Neural crest cell (in vitro differentiated cells): ENCODE measurements around the gene PXT1. TPM values are rescaled to one million over a fixed set of nuclear protein-coding genes. Genes with fewer than 3 reads are reported as not detected.

ENCODE experiments used
- DNase-seq: peaks from one replicate; pipeline ENCODE4 v3.0.0; 2021; ENCODE audit warnings: low read depth, mixed read lengths, low spot score
- H3K27ac Mint-ChIP-seq: one replicate; pipeline ENCODE4 v1.8.0; 2021; ENCODE audit warnings: mild to moderate bottlenecking, mixed read lengths; ENCODE audit not compliant: unreplicated experiment
- H3K27me3 Mint-ChIP-seq: 2 replicates; pipeline ENCODE4 v1.8.0; 2021; ENCODE audit warnings: low read depth, mild to moderate bottlenecking, mixed read lengths
- H3K36me3 Mint-ChIP-seq: 2 replicates; pipeline ENCODE4 v1.8.0; 2021; ENCODE audit warnings: low read depth, mild to moderate bottlenecking, mixed read lengths
- H3K4me1 Mint-ChIP-seq: 2 replicates; pipeline ENCODE4 v1.8.0; 2021; ENCODE audit warnings: mixed read lengths
- H3K4me3 Mint-ChIP-seq: one replicate; pipeline ENCODE4 v1.8.0; 2021; ENCODE audit warnings: mild to moderate bottlenecking, mixed read lengths
- H3K9me3 Mint-ChIP-seq: 2 replicates; pipeline ENCODE4 v1.8.0; 2021; ENCODE audit warnings: mixed read lengths
- total RNA-seq: library from RNA; stranded (reverse); gene quantifications from 2 replicates; pipeline ENCODE4 v1.2.1, GENCODE V29; 2021
- TF ChIP-seq, protein P1 (sequence below): fragments of 200-600 bp; sonication (generic); conservative IDR thresholded peaks from 2 replicates; pipeline ENCODE4 v1.5.0; 2021; ENCODE audit warnings: antibody characterized with exemption, mild to moderate bottlenecking

The PXT1 gene
- total RNA-seq, 1 donor from 2014 or later = 0.14 TPM

- Mint-ChIP-seq H3K27ac (no peak within 1 kb of the TSS), H3K4me1 (peaks cover 11% of the 10 kb centered on the region), H3K36me3 (peaks cover 3% of the 10 kb centered on the region), H3K4me3 (peak within 1 kb of the TSS; percentile 80), H3K9me3 (peaks cover 3% of the 10 kb centered on the region), H3K27me3 (peaks cover 87% of the 10 kb centered on the region)
- TF ChIP-seq, protein P1, sequence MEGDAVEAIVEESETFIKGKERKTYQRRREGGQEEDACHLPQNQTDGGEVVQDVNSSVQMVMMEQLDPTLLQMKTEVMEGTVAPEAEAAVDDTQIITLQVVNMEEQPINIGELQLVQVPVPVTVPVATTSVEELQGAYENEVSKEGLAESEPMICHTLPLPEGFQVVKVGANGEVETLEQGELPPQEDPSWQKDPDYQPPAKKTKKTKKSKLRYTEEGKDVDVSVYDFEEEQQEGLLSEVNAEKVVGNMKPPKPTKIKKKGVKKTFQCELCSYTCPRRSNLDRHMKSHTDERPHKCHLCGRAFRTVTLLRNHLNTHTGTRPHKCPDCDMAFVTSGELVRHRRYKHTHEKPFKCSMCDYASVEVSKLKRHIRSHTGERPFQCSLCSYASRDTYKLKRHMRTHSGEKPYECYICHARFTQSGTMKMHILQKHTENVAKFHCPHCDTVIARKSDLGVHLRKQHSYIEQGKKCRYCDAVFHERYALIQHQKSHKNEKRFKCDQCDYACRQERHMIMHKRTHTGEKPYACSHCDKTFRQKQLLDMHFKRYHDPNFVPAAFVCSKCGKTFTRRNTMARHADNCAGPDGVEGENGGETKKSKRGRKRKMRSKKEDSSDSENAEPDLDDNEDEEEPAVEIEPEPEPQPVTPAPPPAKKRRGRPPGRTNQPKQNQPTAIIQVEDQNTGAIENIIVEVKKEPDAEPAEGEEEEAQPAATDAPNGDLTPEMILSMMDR = no peak
- no peak for DNase-seq
Measured at GRCh38 chr6:36387440-36388303, 55.0 kb downstream of the PXT1 start, which contains the start of gene ETV7. TSS of gene ETV7 (minus strand) at chr6:36387669. CDS start at chr6:36387541, 128 bp downstream.

DNA sequence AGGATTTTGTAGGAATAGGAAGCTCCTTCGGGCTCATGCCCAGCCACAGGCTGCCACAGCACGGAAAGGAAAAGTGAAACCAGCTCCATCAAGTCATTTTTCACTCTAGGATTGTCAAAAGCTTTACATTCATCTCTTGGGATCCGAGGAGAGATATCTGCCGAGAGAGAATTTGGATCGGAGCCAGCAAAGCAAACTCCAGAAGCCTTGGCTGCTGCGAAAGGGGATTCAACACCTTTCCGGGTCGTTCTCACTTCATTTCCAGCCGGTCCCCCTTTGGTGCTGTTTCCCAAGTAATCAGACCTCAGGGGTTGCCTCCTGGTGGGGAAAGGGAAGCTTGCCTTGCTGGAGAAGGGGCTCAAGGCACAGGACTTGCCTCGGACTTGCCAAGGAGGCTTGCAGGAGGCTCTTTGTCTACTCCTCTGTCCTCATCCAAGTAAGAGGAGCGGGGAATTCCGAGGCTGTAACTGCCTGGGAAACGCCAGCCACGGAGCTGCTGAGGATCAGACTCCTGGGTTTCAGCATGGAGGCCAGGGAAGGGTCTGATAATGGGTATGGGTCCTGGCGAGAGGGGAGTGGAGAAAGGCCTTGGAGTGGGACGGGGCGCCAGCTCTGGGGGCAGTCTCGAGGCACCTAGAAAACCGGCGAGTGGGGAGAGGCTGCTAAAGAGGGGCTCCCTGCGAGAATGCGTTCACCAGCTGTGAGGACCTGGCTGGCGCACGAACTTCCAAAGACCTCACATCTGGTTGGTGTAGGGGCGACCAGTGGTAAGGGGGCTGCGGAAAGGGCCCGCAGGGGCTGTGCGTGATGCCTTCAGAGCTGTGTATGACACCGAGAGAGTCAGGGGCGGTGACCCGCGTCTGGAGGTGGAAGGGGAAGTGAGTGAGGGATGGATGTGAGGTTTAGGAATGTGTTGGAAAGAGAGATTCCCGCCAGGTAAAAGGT lies 55.9 kb downstream of the PXT1 start:
- Mint-ChIP-seq H3K4me3 (peak overlapping the region; percentile 80), H3K36me3 (peaks cover 3% of the 10 kb centered on the region), H3K4me1 (peaks cover 11% of the 10 kb centered on the region), H3K9me3 (peaks cover 3% of the 10 kb centered on the region), H3K27me3 (peaks cover 82% of the 10 kb centered on the region), H3K27ac (no peak overlapping the region)
- no peak for DNase-seq
- TF ChIP-seq, protein P1 = peak; percentile 36

- TF ChIP-seq, protein P1 = no peak
- no peaks in the 10 kb centered on the region for H3K9me3 Mint-ChIP-seq
- DNase-seq = no peak
- peaks cover 11% of the 10 kb centered on the region for H3K4me1 Mint-ChIP-seq
- no peaks in the 10 kb centered on the region for H3K36me3 Mint-ChIP-seq
- H3K4me3 Mint-ChIP-seq = no peak overlapping the region
- peaks cover 58% of the 10 kb centered on the region for H3K27me3 Mint-ChIP-seq
- H3K27ac Mint-ChIP-seq = no peak overlapping the region
Measured at GRCh38 chr6:36384095-36384494, 58.6 kb downstream of the PXT1 start.

GRCh38 chr6:36383606-36384005 lies 59.0 kb downstream of the PXT1 start:
- TF ChIP-seq, protein P1 = no peak
- no peak overlapping the region for H3K4me3 Mint-ChIP-seq
- peaks cover 11% of the 10 kb centered on the region for H3K4me1 Mint-ChIP-seq
- H3K36me3 Mint-ChIP-seq = no peaks in the 10 kb centered on the region
- H3K27me3 Mint-ChIP-seq = peaks cover 58% of the 10 kb centered on the region
- no peak overlapping the region for H3K27ac Mint-ChIP-seq
- H3K9me3 Mint-ChIP-seq = no peaks in the 10 kb centered on the region
- DNase-seq = no peak

DNA sequence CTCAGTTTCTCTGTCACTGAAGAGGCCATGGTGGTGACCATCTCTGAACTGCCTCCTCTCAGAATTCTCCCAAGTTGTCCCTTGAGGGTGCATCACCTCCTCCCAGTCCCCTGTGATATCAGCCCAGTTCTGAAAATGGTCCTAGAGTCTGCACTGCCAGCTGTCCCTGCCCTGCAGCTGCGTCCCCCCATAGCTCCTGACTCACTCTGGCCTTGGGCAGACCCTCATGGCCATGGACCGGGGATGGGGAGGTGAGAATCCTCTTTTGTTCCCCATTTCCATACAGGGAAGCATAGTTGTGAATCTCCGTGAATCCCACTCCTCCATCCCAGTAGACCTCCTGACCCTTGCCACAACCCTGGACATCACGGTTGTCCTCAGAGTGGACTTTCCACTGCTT lies 59.7 kb downstream of the PXT1 start:
- Mint-ChIP-seq H3K4me3 (no peak overlapping the region), H3K36me3 (no peaks in the 10 kb centered on the region), H3K4me1 (peaks cover 11% of the 10 kb centered on the region)

More for the DNA sequence above, 59.7 kb downstream of the PXT1 start:
- TF ChIP-seq, protein P1 = no peak
- DNase-seq = no peak
- no peaks in the 10 kb centered on the region for H3K9me3 Mint-ChIP-seq
- peaks cover 52% of the 10 kb centered on the region for H3K27me3 Mint-ChIP-seq
- no peak overlapping the region for H3K27ac Mint-ChIP-seq
